Measurements from ENCODE around the gene EML6.

EML6 gene

GRCh38 chr2:54712516-54712915 is 10.9 kb upstream of the EML6 start:
- Histone ChIP-seq H3K9me3 (replicated peaks in 1 of 2; ENCODE audit: control insufficient read depth in 2 of 2, insufficient read depth in 1 of 2, low read depth in 1 of 2, low read length in 2 of 2) (no peaks in the 10 kb centered on the region), H3K27me3 (ENCODE audit: control insufficient read depth in 3 of 3, insufficient read depth in 3 of 3, low read depth in 1 of 3, low read length in 3 of 3) (peaks cover 0 to 36% (median 0%) of the 10 kb centered on the region in 3 experiments), H3K9ac (ENCODE audit: low read depth, low read length, poor library complexity) (no peak overlapping the region), H4K91ac (ENCODE audit: low read depth, low read length, poor library complexity) (no peak overlapping the region), H2AK5ac (ENCODE audit: low read depth, low read length) (no peak overlapping the region), H3K18ac (ENCODE audit: low read length) (no peak overlapping the region), H3K4ac (ENCODE audit: low read length) (no peak overlapping the region), H2BK15ac (ENCODE audit: low read length) (no peak overlapping the region), H2AFZ (ENCODE audit: low read length) (no peak overlapping the region), H3K23ac (ENCODE audit: low read depth, low read length, poor library complexity) (no peak overlapping the region), H2BK12ac (ENCODE audit: low read length) (no peak overlapping the region), H2BK120ac (ENCODE audit: low read depth, low read length) (no peak overlapping the region), H3K79me1 (ENCODE audit: low read depth, low read length) (no peaks in the 10 kb centered on the region), H2BK5ac (ENCODE audit: low read length) (no peak overlapping the region), H3K4me2 (ENCODE audit: insufficient read depth, low read length, poor library complexity, severe bottlenecking) (no peak overlapping the region), H3K4me3 (ENCODE audit: low read length in 2 of 2) (no peak overlapping the region), H4K8ac (ENCODE audit: low read depth, low read length) (no peak overlapping the region), H3K27ac (replicated peaks; ENCODE audit: low read length) (no peak overlapping the region), H3K14ac (ENCODE audit: low read length) (no peak overlapping the region), H3K36me3 (replicated peaks in 1 of 2; ENCODE audit: control insufficient read depth in 2 of 2, insufficient read depth in 2 of 2, low read length in 2 of 2) (no peaks in the 10 kb centered on the region), H3K4me1 (ENCODE audit: control insufficient read depth in 2 of 2, insufficient read depth in 1 of 2, low read depth in 1 of 2, low read length in 2 of 2) (no peaks in the 10 kb centered on the region)
- DNase-seq (ENCODE audit: low spot score) = no peak
- WGBS, 2 donors (ENCODE audit: extremely low coverage in 2 of 2, insufficient read length in 2 of 2, insufficient replicate concordance in 1 of 2) = no CpG with 5 or more reads among the region's 6 CpGs

GRCh38 chr2:54714996-54715395 is 8.5 kb upstream of the EML6 start:
- no peak for DNase-seq (ENCODE audit: low spot score)
- WGBS, 2 donors (ENCODE audit: extremely low coverage in 2 of 2, insufficient read length in 2 of 2, insufficient replicate concordance in 1 of 2) = no CpG with 5 or more reads among the region's 4 CpGs
- no peak overlapping the region for H2AFZ ChIP-seq (ENCODE audit: low read length)

GRCh38 chr2:54716375-54716774 is 7.1 kb upstream of the EML6 start:
- Histone ChIP-seq H4K91ac (ENCODE audit: low read depth, low read length, poor library complexity) (no peak overlapping the region), H3K9me3 (replicated peaks in 1 of 2; ENCODE audit: control insufficient read depth in 2 of 2, insufficient read depth in 1 of 2, low read depth in 1 of 2, low read length in 2 of 2) (no peaks in the 10 kb centered on the region), H2AFZ (ENCODE audit: low read length) (no peak overlapping the region), H4K8ac (ENCODE audit: low read depth, low read length) (no peak overlapping the region), H3K23ac (ENCODE audit: low read depth, low read length, poor library complexity) (no peak overlapping the region), H3K4me3 (ENCODE audit: low read length in 2 of 2) (no peak overlapping the region), H2BK120ac (ENCODE audit: low read depth, low read length) (no peak overlapping the region), H3K4ac (ENCODE audit: low read length) (no peak overlapping the region), H3K27me3 (ENCODE audit: control insufficient read depth in 3 of 3, insufficient read depth in 3 of 3, low read depth in 1 of 3, low read length in 3 of 3) (peaks cover 0 to 39% (median 0%) of the 10 kb centered on the region in 3 experiments), H3K14ac (ENCODE audit: low read length) (no peak overlapping the region), H2AK5ac (ENCODE audit: low read depth, low read length) (no peak overlapping the region), H3K79me1 (ENCODE audit: low read depth, low read length) (no peaks in the 10 kb centered on the region), H3K9ac (ENCODE audit: low read depth, low read length, poor library complexity) (no peak overlapping the region), H3K4me1 (ENCODE audit: control insufficient read depth in 2 of 2, insufficient read depth in 1 of 2, low read depth in 1 of 2, low read length in 2 of 2) (no peaks in the 10 kb centered on the region), H3K36me3 (replicated peaks in 1 of 2; ENCODE audit: control insufficient read depth in 2 of 2, insufficient read depth in 2 of 2, low read length in 2 of 2) (no peaks in the 10 kb centered on the region), H2BK5ac (ENCODE audit: low read length) (no peak overlapping the region), H3K4me2 (ENCODE audit: insufficient read depth, low read length, poor library complexity, severe bottlenecking) (no peak overlapping the region), H2BK15ac (ENCODE audit: low read length) (no peak overlapping the region), H3K18ac (ENCODE audit: low read length) (no peak overlapping the region), H2BK12ac (ENCODE audit: low read length) (no peak overlapping the region), H3K27ac (replicated peaks; ENCODE audit: low read length) (no peak overlapping the region)
- DNase-seq (ENCODE audit: low spot score) = no peak

More at GRCh38 chr2:54714996-54715395, 8.5 kb upstream of the EML6 start:
- no peak overlapping the region for H2BK12ac ChIP-seq (ENCODE audit: low read length)
- no peak overlapping the region for H3K27ac ChIP-seq (replicated peaks; ENCODE audit: low read length)
- H3K18ac ChIP-seq (ENCODE audit: low read length) = no peak overlapping the region
- no peak overlapping the region for H2BK15ac ChIP-seq (ENCODE audit: low read length)
- H3K36me3 ChIP-seq (replicated peaks in 1 of 2; ENCODE audit: control insufficient read depth in 2 of 2, insufficient read depth in 2 of 2, low read length in 2 of 2) = no peaks in the 10 kb centered on the region
- no peak overlapping the region for H2AK5ac ChIP-seq (ENCODE audit: low read depth, low read length)
- no peak overlapping the region for H3K4ac ChIP-seq (ENCODE audit: low read length)
- H4K8ac ChIP-seq (ENCODE audit: low read depth, low read length) = no peak overlapping the region
- H3K9ac ChIP-seq (ENCODE audit: low read depth, low read length, poor library complexity) = no peak overlapping the region
- H2BK5ac ChIP-seq (ENCODE audit: low read length) = no peak overlapping the region
- no peaks in the 10 kb centered on the region for H3K79me1 ChIP-seq (ENCODE audit: low read depth, low read length)
- no peaks in the 10 kb centered on the region for H3K4me1 ChIP-seq (ENCODE audit: control insufficient read depth in 2 of 2, insufficient read depth in 1 of 2, low read depth in 1 of 2, low read length in 2 of 2)
- H3K27me3 ChIP-seq (ENCODE audit: control insufficient read depth in 3 of 3, insufficient read depth in 3 of 3, low read depth in 1 of 3, low read length in 3 of 3) = peaks cover 0 to 29% (median 0%) of the 10 kb centered on the region in 3 experiments
- H3K9me3 ChIP-seq (replicated peaks in 1 of 2; ENCODE audit: control insufficient read depth in 2 of 2, insufficient read depth in 1 of 2, low read depth in 1 of 2, low read length in 2 of 2) = no peaks in the 10 kb centered on the region
- no peak overlapping the region for H3K23ac ChIP-seq (ENCODE audit: low read depth, low read length, poor library complexity)
- no peak overlapping the region for H2BK120ac ChIP-seq (ENCODE audit: low read depth, low read length)
- H4K91ac ChIP-seq (ENCODE audit: low read depth, low read length, poor library complexity) = no peak overlapping the region
- no peak overlapping the region for H3K4me3 ChIP-seq (ENCODE audit: low read length in 2 of 2)
- no peak overlapping the region for H3K4me2 ChIP-seq (ENCODE audit: insufficient read depth, low read length, poor library complexity, severe bottlenecking)
- H3K14ac ChIP-seq (ENCODE audit: low read length) = no peak overlapping the region

GRCh38 chr2:54720563-54720962 is 2.9 kb upstream of the EML6 start:
- Histone ChIP-seq H3K9me3 (replicated peaks in 1 of 2; ENCODE audit: control insufficient read depth in 2 of 2, insufficient read depth in 1 of 2, low read depth in 1 of 2, low read length in 2 of 2) (no peaks in the 10 kb centered on the region), H2AFZ (ENCODE audit: low read length) (no peak overlapping the region), H3K36me3 (replicated peaks in 1 of 2; ENCODE audit: control insufficient read depth in 2 of 2, insufficient read depth in 2 of 2, low read length in 2 of 2) (no peaks in the 10 kb centered on the region), H3K27me3 (ENCODE audit: control insufficient read depth in 3 of 3, insufficient read depth in 3 of 3, low read depth in 1 of 3, low read length in 3 of 3) (peaks cover 0 to 56% (median 22%) of the 10 kb centered on the region in 3 experiments), H2BK15ac (ENCODE audit: low read length) (no peak overlapping the region), H4K8ac (ENCODE audit: low read depth, low read length) (no peak overlapping the region), H4K91ac (ENCODE audit: low read depth, low read length, poor library complexity) (no peak overlapping the region), H3K79me1 (ENCODE audit: low read depth, low read length) (no peaks in the 10 kb centered on the region), H2BK5ac (ENCODE audit: low read length) (no peak overlapping the region), H3K27ac (replicated peaks; ENCODE audit: low read length) (no peak overlapping the region), H2AK5ac (ENCODE audit: low read depth, low read length) (no peak overlapping the region), H2BK12ac (ENCODE audit: low read length) (no peak overlapping the region), H3K4ac (ENCODE audit: low read length) (no peak overlapping the region), H3K14ac (ENCODE audit: low read length) (no peak overlapping the region), H3K4me2 (ENCODE audit: insufficient read depth, low read length, poor library complexity, severe bottlenecking) (no peak overlapping the region), H3K9ac (ENCODE audit: low read depth, low read length, poor library complexity) (no peak overlapping the region), H3K4me3 (ENCODE audit: low read length in 2 of 2) (no peak overlapping the region), H2BK120ac (ENCODE audit: low read depth, low read length) (no peak overlapping the region), H3K23ac (ENCODE audit: low read depth, low read length, poor library complexity) (no peak overlapping the region), H3K4me1 (ENCODE audit: control insufficient read depth in 2 of 2, insufficient read depth in 1 of 2, low read depth in 1 of 2, low read length in 2 of 2) (peaks cover 2 to 8% of the 10 kb centered on the region in 2 donors), H3K18ac (ENCODE audit: low read length) (no peak overlapping the region)
- no peak for DNase-seq (ENCODE audit: low spot score)
- no CpG with 5 or more reads among the region's 2 CpGs for WGBS, 2 donors (ENCODE audit: extremely low coverage in 2 of 2, insufficient read length in 2 of 2, insufficient replicate concordance in 1 of 2)

Data from neuronal stem cell (in vitro differentiated cells).